Stimulated activated naive B cell treated with anti-CD40 and anti-IgM and Interleukin-4, amounts not matched to agents 10 μg/mL and 1 μg/mL and 100 μg/mL, for 72 hours (primary cell): ENCODE results near the gene ZNRF1.
"Not testable (repeated sequence)": the region's sequence is repeated elsewhere in the genome, so short reads cannot be mapped to it uniquely, and the experiment has no call there.

Experiments
- ATAC-seq, 2 donors: fragments of 150-1000 bp; cut with Tn5 transposase; replicated peaks; 2 replicates each; pipeline ENCODE4 v1.10.0; 2021; ENCODE audit warnings: moderate library complexity in 1 of 2
- DNase-seq: peaks from one replicate; pipeline ENCODE4 v3.0.0; 2021
- H3K27ac Mint-ChIP-seq: one replicate; pipeline ENCODE4 v1.8.0; 2022; ENCODE audit warnings: mild to moderate bottlenecking, mixed read lengths
- H3K27me3 Mint-ChIP-seq, 2 donors: one replicate each; pipeline ENCODE4 v1.8.0; 2022; ENCODE audit warnings: mixed read lengths in 2 of 2
- H3K36me3 Mint-ChIP-seq, 2 donors: one replicate each; pipeline ENCODE4 v1.8.0; 2022; ENCODE audit warnings: mixed read lengths in 2 of 2, mild to moderate bottlenecking in 1 of 2
- H3K4me1 Mint-ChIP-seq, 2 donors: one replicate each; pipeline ENCODE4 v1.8.0; 2022; ENCODE audit warnings: mixed read lengths in 2 of 2, mild to moderate bottlenecking in 1 of 2
- H3K4me3 Mint-ChIP-seq, 2 donors: one replicate each; pipeline ENCODE4 v1.8.0; 2022; ENCODE audit warnings: mild to moderate bottlenecking in 2 of 2, mixed read lengths in 2 of 2, moderate library complexity in 1 of 2
- H3K9me3 Mint-ChIP-seq, 2 donors: one replicate each; pipeline ENCODE4 v1.8.0; 2022; ENCODE audit warnings: mixed read lengths in 2 of 2, mild to moderate bottlenecking in 1 of 2

ZNRF1 gene

DNA sequence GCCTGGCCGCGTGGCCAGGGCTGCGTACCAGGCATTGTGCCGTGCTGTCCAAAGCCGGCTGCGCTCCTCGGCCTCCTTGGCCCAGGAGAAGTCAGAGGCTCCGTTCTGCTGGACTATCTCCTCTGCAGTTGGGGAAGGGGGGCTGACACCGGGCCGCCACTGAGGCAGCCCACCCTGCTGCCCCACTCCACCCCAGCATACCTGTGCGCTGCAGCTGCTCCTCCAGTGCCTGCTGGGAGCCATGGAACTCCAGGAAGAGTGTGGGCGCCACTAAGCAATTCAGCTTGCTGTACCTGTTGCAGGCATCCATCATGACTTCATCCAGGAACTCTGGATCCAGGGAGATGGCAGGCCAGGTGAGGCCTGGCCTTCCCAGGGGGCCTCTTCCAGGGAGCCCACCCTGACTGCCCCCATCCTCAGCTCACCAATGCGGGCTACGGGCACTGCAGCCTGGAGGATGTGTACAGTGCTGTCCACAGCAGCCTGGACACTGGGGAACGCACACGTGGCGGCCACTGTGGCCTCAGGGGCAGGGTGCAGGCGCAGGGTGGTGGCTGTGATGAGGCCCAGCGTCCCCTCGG, 114.8 kb downstream of the ZNRF1 start:
- H3K27ac Mint-ChIP-seq, result no peak overlapping the region
- peaks cover 33 to 46% of the 10 kb centered on the region in 2 donors for H3K4me1 Mint-ChIP-seq
- H3K9me3 Mint-ChIP-seq, result no peaks in the 10 kb centered on the region
- DNase-seq (no peak), ATAC-seq (no peak)
- H3K27me3 Mint-ChIP-seq, result peaks cover 49 to 68% of the 10 kb centered on the region in 2 donors
- no peak overlapping the region for H3K4me3 Mint-ChIP-seq
- no peaks in the 10 kb centered on the region for H3K36me3 Mint-ChIP-seq

DNA sequence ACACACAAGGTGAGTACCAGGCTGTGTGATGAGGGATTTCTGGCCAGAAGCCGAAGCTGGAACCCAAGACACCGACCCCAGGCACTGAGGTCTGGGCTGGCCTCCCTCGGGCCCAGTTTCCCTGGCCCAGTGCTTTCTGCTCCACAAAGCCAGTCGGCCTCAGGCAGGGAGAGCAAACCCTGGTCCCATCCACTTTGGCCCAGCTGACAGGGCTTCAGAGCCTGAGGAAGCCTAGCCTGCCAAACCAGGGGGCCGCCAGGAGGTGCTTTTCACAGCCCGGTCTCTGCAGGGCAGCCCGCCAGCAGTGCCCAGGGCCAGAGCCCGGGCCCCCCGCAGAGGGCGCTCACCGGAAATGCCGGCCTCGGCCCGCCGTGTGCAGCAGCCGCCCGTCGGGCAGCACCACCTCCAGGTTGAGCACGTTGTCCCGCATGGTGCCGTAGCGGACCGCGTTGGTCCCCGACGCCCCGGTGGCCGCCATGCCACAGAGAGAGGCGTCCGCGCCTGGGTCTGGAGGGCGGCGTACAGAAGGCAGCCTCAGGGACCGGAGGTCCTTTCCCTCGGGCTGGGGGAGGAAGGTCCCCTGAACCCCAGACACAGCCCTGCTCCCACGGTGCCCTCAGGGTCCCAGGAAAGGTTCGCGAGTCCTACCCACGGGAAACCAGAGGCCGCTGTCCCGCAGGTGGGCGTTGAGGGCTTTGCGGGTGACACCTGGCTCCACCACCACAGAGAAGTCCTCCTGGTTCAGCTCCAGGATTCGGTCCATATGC, 115.5 kb downstream of the ZNRF1 start:
- no peak for DNase-seq
- Mint-ChIP-seq H3K4me1 (peaks cover 26 to 39% of the 10 kb centered on the region in 2 donors), H3K36me3 (no peaks in the 10 kb centered on the region), H3K27me3 (peaks cover 45 to 60% of the 10 kb centered on the region in 2 donors), H3K4me3 (no peak overlapping the region), H3K27ac (no peak overlapping the region), H3K9me3 (no peaks in the 10 kb centered on the region)
- no peak for ATAC-seq

DNA sequence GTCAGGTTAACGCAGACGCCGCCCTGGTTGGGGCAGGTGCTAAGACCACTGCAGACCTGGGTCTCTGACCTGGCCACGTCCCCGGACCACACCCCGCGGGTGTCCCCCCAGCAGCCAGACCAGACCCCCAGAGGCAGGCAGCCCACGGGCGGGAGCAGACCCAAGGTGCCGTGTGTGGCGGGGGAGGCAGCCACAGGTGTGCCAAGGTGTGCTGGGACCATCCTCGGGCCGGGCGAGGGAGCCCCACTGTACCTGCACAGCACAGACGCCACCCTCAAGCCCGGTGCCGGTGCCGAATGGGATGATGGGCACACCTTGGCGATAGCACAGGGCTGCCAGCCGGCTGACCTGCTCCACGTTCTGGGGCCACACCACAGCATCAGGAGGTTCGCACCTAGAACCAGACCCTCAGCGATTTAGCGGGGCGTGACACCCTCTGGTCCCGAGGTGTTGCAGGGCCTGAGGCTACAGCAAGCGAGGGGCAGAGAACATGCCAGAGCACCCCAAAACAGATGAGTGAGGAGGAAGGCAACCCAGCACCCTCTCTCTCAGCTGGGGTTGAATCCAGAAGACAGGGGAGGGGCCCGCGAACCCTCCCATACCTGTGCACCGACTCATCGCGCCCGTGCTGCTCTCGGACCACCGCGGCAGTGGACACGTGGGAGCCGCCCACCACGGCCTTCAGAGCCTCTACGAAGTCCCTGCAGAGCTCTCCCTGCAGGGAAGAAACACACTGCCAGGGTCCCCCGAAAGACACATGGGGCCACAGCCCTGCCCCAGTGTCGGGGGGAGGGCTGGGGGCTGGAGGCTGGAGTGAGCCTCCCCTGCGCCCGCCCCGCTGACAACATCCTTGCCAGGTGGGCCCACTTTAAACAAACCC, 116.4 kb downstream of the ZNRF1 start:
- DNase-seq (no peak), ATAC-seq (no peak)
- Mint-ChIP-seq H3K4me1 (peaks cover 18 to 31% of the 10 kb centered on the region in 2 donors), H3K36me3 (no peaks in the 10 kb centered on the region), H3K4me3 (no peak overlapping the region), H3K9me3 (no peaks in the 10 kb centered on the region), H3K27me3 (peaks cover 37 to 52% of the 10 kb centered on the region in 2 donors), H3K27ac (no peak overlapping the region)

DNA sequence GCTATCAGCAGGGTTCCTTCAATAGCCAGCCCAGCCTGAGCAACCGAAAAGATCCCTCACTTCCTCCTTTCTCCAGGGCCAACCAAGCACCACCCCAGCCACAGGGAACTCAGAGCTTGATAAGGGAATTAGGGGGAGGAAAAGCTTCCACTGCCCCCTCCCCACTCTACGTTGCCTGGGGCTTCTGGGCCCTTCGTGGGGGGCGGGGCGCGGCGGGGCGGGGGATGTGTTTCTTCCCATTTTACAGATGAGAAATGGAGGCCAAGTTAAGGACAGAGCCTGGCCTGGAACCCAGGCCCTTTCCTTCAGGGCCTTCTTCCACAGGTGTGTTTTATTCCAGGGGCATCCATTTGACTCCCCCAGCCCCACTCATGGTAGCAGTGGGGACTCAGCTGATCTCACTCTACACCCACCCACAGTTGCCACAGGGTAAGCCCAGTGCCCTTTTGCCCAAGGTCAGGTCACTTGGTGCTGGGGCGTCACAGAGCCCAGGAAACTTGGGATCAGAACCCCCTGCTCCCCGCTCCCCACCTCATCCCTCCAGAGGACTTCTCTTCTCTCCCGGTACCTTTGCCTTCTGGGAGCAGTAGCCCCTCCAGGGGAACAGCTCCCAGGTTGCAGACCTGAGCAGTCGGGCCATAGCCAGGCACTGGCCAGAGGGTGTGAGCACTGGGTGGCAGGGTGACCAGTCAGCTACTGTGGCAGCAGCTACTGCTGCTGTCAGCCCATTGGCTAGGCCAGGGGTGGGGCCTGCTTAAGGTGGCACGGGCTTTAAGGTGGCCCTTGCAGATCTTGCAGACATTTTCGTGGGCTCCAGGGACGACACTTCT, 117.5 kb downstream of the ZNRF1 start, which contains the start of gene LDHD:
TSS of gene LDHD (minus strand) at position 700 of the 830 bp plus-strand sequence. CDS start at position 640, 60 bp downstream.
- peaks cover 9 to 20% of the 10 kb centered on the region in 2 donors for H3K4me1 Mint-ChIP-seq
- H3K27ac Mint-ChIP-seq, result no peak within 1 kb of the TSS
- peaks cover 0 to under 1% of the 10 kb centered on the region in 2 donors for H3K9me3 Mint-ChIP-seq
- DNase-seq (no peak), ATAC-seq (peak in 1 of 2 donors; percentile 61)
- peaks cover 26 to 41% of the 10 kb centered on the region in 2 donors for H3K27me3 Mint-ChIP-seq
- H3K4me3 Mint-ChIP-seq, result no peak within 1 kb of the TSS
- H3K36me3 Mint-ChIP-seq, result peaks cover 0 to 1% of the 10 kb centered on the region in 2 donors

DNA sequence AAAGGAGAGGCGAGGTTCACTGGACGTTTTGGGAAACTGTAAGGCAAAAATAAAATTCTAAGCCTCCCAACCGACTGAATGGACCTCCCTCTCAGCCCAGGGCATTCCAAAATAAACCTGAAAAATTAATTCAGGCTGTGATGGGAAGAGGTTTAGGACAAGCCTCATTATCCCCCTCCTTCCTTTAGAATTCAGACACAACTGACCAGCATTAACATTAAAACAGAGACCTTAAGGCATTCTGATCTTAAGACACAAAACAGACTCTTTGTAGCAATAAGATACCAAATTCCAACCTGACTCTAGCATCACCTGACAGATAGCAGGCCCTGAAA, 118.1 kb downstream of the ZNRF1 start:
- DNase-seq (no peak), ATAC-seq (no peak)
- Mint-ChIP-seq H3K9me3 (peaks cover under 1 to 2% of the 10 kb centered on the region in 2 donors), H3K4me3 (no peak overlapping the region), H3K36me3 (peaks cover 0 to 3% of the 10 kb centered on the region in 2 donors), H3K27me3 (peaks cover 20 to 35% of the 10 kb centered on the region in 2 donors), H3K27ac (no peak overlapping the region), H3K4me1 (peaks cover 5 to 14% of the 10 kb centered on the region in 2 donors)

DNA sequence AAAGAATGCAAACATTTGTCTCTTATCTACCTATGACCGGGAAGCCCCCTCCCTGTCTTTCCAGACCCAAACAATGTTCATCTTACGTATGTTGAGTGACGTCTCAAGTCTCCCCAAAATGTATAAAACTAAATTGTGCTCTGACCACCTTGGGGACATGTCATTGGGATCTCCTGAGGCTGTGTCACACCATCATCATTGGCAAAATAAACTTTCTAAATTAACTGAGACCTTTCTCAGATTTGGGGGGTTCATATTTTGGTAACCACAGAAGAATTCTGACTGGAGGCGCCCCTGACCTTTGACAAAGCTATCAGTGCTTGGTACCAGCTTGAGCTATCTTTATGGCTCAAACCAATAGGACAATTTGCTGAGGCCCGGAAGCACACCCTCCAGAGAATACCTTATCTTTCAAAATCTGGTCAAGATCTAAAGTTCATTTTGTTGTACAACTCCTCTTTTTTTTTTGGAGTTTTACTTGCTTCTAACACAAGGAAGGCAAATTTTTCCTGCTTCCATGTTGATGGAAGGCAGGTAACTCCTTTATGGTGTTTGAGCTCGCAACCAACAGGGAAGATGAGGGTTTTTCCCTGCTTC, 120.2 kb downstream of the ZNRF1 start:
- peaks cover 2 to 8% of the 10 kb centered on the region in 2 donors for H3K36me3 Mint-ChIP-seq
- H3K27ac Mint-ChIP-seq, result no peak overlapping the region
- DNase-seq (no peak), ATAC-seq (no peak)
- no peak overlapping the region for H3K4me3 Mint-ChIP-seq
- peaks cover 5 to 6% of the 10 kb centered on the region in 2 donors for H3K9me3 Mint-ChIP-seq
- H3K4me1 Mint-ChIP-seq, result peaks cover 2 to 5% of the 10 kb centered on the region in 2 donors
- peaks cover 7 to 14% of the 10 kb centered on the region in 2 donors for H3K27me3 Mint-ChIP-seq

DNA sequence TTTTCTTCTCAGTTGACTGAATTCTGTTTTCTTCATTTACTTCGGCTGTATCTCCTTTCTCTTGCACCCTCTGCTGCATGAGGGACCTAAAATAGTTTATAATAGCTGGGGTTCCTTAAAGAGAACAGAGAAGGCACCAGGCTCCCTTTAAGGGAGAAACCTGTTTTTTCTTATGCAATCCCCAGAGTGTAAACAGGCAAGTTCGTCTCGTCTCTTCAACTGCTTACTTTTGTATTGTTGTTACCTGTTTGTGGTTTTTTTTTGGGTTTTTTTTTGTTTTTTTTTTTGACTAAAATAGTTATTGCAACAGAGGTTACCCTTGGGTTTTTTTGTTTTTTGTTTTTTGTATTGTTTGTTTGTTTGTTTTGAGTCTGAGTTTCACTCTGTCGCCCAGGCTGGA, 121.4 kb downstream of the ZNRF1 start:
- ATAC-seq (no peak), DNase-seq (no peak)
- Mint-ChIP-seq H3K36me3 (peaks cover 2 to 8% of the 10 kb centered on the region in 2 donors), H3K27ac (no peak overlapping the region), H3K4me3 (no peak overlapping the region), H3K4me1 (peaks cover 2 to 5% of the 10 kb centered on the region in 2 donors), H3K9me3 (peaks cover 5 to 6% of the 10 kb centered on the region in 2 donors), H3K27me3 (peaks cover 7 to 14% of the 10 kb centered on the region in 2 donors)

DNA sequence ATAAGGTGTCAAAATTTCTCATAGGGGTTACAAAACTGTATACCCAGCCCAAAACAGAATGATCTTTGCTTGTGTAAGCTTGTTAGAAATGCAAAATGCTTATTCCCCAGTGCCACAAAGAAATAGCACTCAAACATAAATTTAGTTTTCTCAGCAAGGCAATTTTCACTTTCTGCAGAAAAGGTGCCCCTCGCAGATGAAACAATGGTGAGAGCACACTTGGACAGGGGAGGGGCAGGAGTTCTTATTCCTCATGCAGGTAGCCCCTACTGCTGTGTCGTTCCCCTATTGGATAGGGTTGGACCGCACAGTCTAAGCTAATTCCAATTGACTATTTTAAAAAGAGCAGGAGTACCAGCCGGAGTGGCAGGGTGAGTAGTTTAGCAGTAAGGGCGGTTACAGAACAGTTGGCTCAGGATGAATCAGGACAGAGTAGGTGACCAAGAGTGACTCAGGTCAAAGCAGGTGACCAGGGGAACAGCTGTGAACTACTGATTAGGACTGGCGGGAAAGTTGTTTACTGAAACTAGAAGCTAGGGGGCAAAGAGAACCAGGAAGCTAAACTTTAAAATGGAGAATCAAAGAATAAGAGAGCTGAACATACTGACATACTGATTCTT, 123.2 kb downstream of the ZNRF1 start:
- peaks cover 5 to 6% of the 10 kb centered on the region in 2 donors for H3K9me3 Mint-ChIP-seq
- DNase-seq, result no peak
- H3K36me3 Mint-ChIP-seq, result peaks cover 2 to 8% of the 10 kb centered on the region in 2 donors
- H3K4me1 Mint-ChIP-seq, result no peaks in the 10 kb centered on the region
- no peak overlapping the region for H3K27ac Mint-ChIP-seq
- H3K4me3 Mint-ChIP-seq, result no peak overlapping the region
- no peak for ATAC-seq
- peaks cover 4% of the 10 kb centered on the region in 2 donors for H3K27me3 Mint-ChIP-seq

DNA sequence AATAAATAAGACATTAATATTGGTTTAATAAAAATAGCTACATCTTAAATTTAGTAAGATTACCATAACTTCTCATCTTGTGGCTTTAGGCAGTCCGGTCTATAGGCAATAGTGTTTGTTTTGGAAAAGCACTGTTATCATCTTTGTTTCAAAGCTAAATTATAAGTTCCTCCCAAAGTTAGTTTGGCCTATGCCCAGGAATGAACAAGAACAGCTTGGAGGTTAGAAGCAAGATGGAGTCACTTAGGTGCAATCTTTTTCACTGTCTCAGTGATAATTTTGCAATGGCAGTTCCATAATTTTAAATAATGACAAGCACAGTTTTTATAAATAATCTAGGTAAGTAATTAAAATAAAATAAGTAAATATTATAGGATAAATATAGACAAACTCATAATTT, 123.8 kb downstream of the ZNRF1 start:
- no peaks in the 10 kb centered on the region for H3K4me1 Mint-ChIP-seq
- peaks cover 5 to 10% of the 10 kb centered on the region in 2 donors for H3K9me3 Mint-ChIP-seq
- DNase-seq, result no peak
- H3K4me3 Mint-ChIP-seq, result no peak overlapping the region
- no peak for ATAC-seq
- H3K27ac Mint-ChIP-seq, result no peak overlapping the region
- peaks cover 2 to 13% of the 10 kb centered on the region in 2 donors for H3K36me3 Mint-ChIP-seq
- peaks cover 0 to 4% of the 10 kb centered on the region in 2 donors for H3K27me3 Mint-ChIP-seq

DNA sequence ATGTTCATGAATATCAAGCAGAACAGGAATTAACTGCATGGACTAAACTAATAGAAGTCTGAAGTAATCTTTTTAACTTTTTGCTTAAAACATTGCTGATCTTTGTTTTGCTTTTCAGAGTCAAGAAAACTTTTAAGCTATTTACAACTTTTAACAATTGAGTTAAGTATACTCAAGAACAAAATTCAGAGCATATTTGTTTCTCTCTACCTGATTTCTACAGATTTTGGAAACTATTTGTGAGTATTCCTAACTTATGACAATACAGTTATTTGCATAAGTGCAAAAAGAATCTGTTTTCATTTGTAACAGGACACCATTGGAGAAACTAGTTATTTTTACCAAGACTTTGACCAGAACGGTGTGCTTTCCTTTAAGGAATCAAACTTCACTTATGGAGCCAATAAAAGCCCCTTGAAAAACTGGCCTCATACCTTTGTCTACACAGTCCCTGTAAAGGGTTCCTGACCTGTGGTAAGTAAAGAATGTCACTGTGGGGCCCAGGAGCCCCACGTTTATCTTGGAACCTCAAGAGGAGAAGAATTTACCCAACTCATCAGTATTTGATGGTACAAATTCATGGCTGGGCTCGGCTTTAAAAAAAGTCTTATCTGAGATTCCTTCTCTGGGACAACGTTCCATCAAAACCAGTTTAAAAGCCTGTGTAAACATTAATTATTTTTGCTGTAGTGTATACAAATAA, 129.0 kb downstream of the ZNRF1 start:
- Mint-ChIP-seq H3K9me3 (peaks cover 0 to 4% of the 10 kb centered on the region in 2 donors), H3K4me1 (peaks cover 3 to 10% of the 10 kb centered on the region in 2 donors), H3K27me3 (peaks cover 12 to 16% of the 10 kb centered on the region in 2 donors), H3K4me3 (no peak overlapping the region), H3K27ac (no peak overlapping the region), H3K36me3 (peaks cover 0 to 6% of the 10 kb centered on the region in 2 donors)
- ATAC-seq, result no peak
- DNase-seq, result no peak

DNA sequence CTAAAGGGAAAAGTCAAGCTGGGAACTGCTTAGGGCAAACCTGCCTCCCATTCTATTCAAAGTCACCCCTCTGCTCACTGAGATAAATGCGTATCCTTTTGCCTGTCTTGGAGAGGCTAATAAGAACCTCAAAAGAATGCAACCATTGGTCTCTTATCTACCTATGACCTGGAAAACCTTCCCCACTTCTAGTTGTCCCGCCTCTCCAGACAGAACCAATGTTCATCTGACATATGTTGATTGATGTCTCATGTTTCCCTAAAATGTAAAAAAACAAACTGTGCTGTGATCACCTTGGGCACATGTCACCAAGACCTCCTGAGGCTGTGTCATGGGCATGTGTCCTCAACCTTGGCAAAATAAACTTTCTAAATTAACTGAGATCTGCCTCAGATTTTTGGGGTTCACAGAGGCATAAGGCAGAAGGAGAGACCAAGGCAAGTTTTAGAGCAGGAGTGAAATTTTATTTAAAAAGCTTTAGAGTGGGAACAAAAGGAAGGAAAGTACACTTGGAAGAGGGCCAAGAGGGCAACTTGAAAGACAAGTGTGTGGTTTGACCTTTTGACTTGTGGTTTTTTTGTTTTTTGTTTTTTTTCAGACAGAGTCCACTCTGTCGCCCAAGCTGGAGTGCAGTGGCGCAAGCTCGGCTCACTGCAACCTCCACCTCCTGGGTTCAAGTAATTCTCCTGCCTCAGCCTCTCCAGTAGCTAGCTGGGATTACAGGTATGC, 130.8 kb downstream of the ZNRF1 start:
- ATAC-seq, result peak in 1 of 2 donors; percentile 42
- peaks cover 16% of the 10 kb centered on the region in 2 donors for H3K27me3 Mint-ChIP-seq
- H3K9me3 Mint-ChIP-seq, H3K36me3 Mint-ChIP-seq, H3K4me1 Mint-ChIP-seq, DNase-seq, H3K27ac Mint-ChIP-seq, H3K4me3 Mint-ChIP-seq: not testable (repeated sequence)

DNA sequence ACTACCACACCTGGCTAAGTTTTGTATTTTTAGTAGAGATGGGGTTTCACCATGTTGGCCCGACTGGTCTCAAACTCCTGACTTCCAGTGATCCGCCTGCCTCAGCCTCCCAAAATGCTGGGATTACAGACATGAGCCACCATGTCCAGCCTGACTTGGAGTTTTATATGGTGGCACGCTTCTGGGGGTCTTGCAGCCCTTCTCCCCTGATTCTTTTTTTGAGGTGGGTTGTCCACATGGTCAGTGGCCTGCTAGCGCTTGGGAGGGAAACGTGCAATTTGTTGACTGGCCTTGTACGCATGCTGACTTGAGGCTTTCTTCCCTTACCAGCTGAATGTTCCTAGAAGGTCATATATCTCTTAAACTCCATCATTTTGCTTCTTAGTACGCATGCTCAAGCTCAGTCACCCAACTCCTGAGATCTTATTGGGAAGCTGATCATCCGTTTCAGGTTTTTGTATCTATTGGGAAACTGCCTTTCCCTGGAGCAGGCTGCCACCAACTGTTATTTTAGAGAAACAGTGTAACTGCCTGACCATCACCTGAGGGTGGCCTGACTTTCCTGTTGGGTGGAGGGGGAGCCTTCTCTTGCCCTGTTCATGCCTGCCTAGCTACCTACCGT, 131.4 kb downstream of the ZNRF1 start:
- H3K9me3 Mint-ChIP-seq, result peaks cover 0 to 4% of the 10 kb centered on the region in 2 donors
- H3K36me3 Mint-ChIP-seq, result peaks cover 0 to 6% of the 10 kb centered on the region in 2 donors
- peaks cover 16% of the 10 kb centered on the region in 2 donors for H3K27me3 Mint-ChIP-seq
- no peak overlapping the region for H3K27ac Mint-ChIP-seq
- DNase-seq, result no peak
- no peak for ATAC-seq
- H3K4me3 Mint-ChIP-seq, result no peak overlapping the region
- peaks cover 3 to 10% of the 10 kb centered on the region in 2 donors for H3K4me1 Mint-ChIP-seq
